Mucosa of stomach (tissue), 1 donor: Measurements from ENCODE around the gene RANGRF.

Experiments used
- H3K27me3 ChIP-seq: one replicate; pipeline ENCODE4 v1.7.0; 2013; ENCODE audit warnings: mild to moderate bottlenecking, low read length; ENCODE audit not compliant: control insufficient read depth, insufficient read depth
- H3K36me3 ChIP-seq: one replicate; pipeline ENCODE4 v1.7.0; 2013; ENCODE audit warnings: low read length; ENCODE audit not compliant: control insufficient read depth, insufficient read depth
- H3K4me1 ChIP-seq: one replicate; pipeline ENCODE4 v1.7.0; 2013; ENCODE audit warnings: mild to moderate bottlenecking, low read length; ENCODE audit not compliant: control insufficient read depth, insufficient read depth
- H3K4me3 ChIP-seq: one replicate; pipeline ENCODE4 v1.7.0; 2013; ENCODE audit warnings: low read length
- H3K9ac ChIP-seq: one replicate; pipeline ENCODE4 v1.7.0; 2013; ENCODE audit warnings: mild to moderate bottlenecking, low read length, moderate library complexity
- H3K9me3 ChIP-seq: one replicate; pipeline ENCODE4 v1.7.0; 2013; ENCODE audit warnings: mild to moderate bottlenecking, low read length, moderate library complexity; ENCODE audit not compliant: control insufficient read depth
- donor health status: Pancreatic carcinoma.

The RANGRF gene

DNA sequence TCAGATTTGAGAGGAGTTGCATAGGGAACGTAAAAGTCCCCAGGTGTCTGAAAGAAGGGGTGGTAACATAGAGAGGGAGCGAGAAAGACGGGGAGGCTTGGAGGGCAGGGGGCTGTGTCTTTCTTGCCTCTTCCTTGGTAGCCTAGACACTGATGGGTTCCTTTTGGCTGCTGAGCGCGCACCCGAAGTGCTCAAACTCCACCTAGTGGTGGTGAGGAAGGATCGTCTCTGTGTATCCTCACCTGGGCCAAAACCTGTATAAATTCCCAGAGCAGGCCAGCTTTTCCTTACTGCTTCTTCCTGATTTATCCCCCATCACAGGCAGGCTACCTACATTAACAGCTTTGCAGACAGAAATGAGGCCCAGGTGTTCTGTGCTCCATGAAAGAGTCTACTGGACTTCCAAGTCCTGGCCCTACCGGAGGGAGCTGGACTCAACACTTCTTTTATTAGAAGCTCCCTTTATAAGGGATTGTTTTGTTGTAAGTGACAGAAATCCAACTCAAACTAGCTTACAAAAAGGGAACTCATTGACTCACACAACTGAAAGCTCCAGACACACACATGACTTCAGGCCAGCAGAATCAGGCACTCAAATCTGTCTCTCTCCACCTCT is 12.3 kb downstream of the RANGRF start:
- H3K9me3 ChIP-seq, result no peaks in the 10 kb centered on the region
- no peak overlapping the region for H3K9ac ChIP-seq
- no peak overlapping the region for H3K4me3 ChIP-seq
- H3K27me3 ChIP-seq, result no peaks in the 10 kb centered on the region
- H3K4me1 ChIP-seq, result no peaks in the 10 kb centered on the region
- no peaks in the 10 kb centered on the region for H3K36me3 ChIP-seq

DNA sequence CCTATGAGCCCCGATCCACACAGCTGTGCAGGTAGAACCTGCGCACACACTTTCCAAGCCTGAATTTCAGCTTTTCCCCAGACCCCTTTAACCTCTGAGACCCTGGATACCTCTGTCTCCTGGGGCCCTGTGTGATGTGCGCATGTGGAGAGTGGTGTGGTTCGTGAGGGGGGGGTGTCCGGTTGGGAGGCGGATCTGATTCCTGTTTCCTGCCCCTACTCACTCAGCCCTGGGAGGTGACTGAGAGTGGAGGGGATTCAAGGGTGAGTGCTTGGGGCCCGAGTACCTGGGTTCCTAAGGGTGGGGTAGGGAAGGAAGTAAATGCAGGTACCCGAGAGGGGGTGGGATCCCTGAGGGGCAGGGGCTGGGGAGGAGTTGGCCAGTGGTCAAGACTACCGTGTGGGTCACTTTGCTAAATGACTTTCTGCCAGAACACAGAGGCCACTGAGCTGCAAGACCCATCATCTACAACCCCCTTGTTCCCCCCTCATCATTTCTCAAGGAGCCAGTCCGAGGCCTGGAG is 22.2 kb downstream of the RANGRF start:
- Histone ChIP-seq H3K4me3 (no peak overlapping the region), H3K9ac (no peak overlapping the region), H3K9me3 (no peaks in the 10 kb centered on the region), H3K4me1 (no peaks in the 10 kb centered on the region), H3K27me3 (peaks cover 39% of the 10 kb centered on the region), H3K36me3 (no peaks in the 10 kb centered on the region)

DNA sequence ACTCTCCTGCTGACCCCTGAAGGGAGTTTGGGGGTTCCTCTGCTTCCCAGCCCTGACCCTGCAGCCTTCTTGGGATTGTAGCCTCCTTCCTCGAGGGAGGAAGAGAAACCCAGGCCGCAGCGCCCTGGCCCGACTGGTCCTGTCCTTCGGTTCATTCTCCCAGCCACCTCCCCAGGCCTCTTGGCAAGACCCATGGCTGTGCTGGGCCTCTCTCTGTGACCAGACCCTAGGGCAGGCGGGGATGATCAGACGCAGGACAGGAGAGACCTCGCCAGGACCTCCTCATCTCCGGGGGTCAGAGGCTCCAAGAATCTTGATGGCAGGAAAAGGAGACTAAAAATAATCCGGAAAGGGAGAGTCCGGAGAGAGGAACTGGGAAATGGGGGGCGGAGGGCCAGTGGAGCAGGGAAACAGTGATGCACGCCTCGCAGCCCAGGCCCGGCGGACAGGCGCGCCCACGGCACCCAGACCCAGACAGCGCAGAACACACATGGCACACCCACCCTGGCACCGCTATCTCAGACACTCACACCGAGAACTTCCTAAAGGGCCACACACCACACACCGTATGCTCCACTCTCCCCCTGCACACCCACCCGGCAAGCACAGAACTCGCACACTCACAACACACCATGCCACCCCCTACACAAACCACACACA is 22.8 kb downstream of the RANGRF start:
- peaks cover 43% of the 10 kb centered on the region for H3K27me3 ChIP-seq
- no peaks in the 10 kb centered on the region for H3K9me3 ChIP-seq
- H3K36me3 ChIP-seq, result no peaks in the 10 kb centered on the region
- no peak overlapping the region for H3K9ac ChIP-seq
- H3K4me3 ChIP-seq, result no peak overlapping the region
- no peaks in the 10 kb centered on the region for H3K4me1 ChIP-seq

- Histone ChIP-seq H3K27me3 (peaks cover 43% of the 10 kb centered on the region), H3K4me3 (no peak overlapping the region), H3K36me3 (no peaks in the 10 kb centered on the region), H3K9me3 (no peaks in the 10 kb centered on the region), H3K4me1 (no peaks in the 10 kb centered on the region), H3K9ac (no peak overlapping the region)
Measured at GRCh38 chr17:8312251-8312650, 23.8 kb downstream of the RANGRF start.

DNA sequence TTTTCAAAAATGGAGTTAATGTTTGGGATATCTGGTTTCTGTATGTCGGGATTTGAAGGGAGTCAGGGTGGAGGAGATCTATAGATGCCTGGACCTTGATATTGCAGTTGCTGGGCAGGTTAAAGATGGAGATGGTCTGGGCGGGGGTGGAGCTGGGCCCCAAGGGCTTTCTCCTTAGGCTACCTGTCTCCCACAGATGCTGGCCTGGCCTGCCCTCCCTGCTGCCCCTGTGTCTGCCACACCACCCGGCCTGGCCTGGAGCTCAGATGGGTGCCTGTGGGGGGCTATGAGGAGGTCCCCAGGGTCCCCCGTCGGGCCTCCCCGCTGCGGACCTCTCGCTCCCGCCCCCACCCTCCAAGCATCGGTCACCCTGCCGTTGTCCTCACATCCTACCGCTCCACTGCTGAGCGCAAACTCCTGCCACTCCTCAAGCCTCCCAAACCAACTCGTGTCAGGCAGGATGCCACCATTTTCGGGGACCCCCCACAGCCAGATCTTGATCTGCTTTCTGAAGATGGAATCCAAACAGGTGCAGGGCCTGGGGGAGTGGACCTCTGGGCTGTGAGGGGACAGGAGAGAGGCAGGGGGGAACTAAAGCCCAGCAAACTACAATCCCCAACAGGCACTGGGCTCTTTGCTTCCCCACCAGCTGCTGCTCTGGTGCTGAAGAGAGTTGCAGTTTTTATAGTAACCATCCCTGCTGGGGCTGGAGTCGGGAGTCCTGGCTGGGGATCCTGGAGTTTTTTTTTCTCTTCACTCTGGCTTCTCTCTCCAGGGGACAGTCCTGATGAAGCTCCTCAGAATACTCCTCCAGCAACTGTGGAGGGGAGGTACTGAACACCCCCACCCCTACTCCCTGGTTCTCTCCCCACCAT is 24.5 kb downstream of the RANGRF start:
- H3K36me3 ChIP-seq, result no peaks in the 10 kb centered on the region
- H3K9me3 ChIP-seq, result no peaks in the 10 kb centered on the region
- no peaks in the 10 kb centered on the region for H3K4me1 ChIP-seq
- no peak overlapping the region for H3K4me3 ChIP-seq
- peaks cover 45% of the 10 kb centered on the region for H3K27me3 ChIP-seq
- no peak overlapping the region for H3K9ac ChIP-seq

GRCh38 chr17:8314797-8315763 is 26.6 kb downstream of the RANGRF start:
- H3K4me1 ChIP-seq, result no peaks in the 10 kb centered on the region
- peaks cover 54% of the 10 kb centered on the region for H3K27me3 ChIP-seq
- H3K4me3 ChIP-seq, result no peak overlapping the region

DNA sequence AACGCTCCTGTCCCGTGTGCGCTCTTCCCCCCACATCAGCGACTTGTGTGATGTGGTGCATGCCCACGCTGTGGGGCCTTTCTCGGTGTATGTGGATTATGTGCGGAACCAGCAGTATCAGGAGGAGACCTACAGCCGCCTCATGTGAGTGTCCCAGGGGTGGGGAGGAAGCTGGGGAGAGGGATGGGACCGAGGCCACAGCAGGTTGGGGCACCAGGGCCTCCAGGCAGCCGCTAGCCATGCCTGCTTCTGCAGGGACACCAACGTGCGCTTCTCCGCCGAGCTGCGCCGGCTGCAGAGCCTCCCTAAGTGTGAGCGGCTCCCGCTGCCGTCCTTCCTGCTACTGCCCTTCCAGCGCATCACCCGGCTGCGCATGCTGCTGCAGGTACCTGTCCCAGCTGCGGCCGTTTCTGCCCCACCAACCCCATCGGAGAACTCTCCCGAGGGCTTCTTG is 27.3 kb downstream of the RANGRF start:
- peaks cover 50% of the 10 kb centered on the region for H3K27me3 ChIP-seq
- H3K36me3 ChIP-seq, result no peaks in the 10 kb centered on the region
- H3K9me3 ChIP-seq, result no peaks in the 10 kb centered on the region
- H3K4me3 ChIP-seq, result no peak overlapping the region
- no peaks in the 10 kb centered on the region for H3K4me1 ChIP-seq
- H3K9ac ChIP-seq, result no peak overlapping the region

More at GRCh38 chr17:8314797-8315763, 26.6 kb downstream of the RANGRF start:
- Histone ChIP-seq H3K9ac (no peak overlapping the region), H3K36me3 (no peaks in the 10 kb centered on the region), H3K9me3 (no peaks in the 10 kb centered on the region)

GRCh38 chr17:8318010-8318935 is 29.8 kb downstream of the RANGRF start:
- Histone ChIP-seq H3K9ac (no peak overlapping the region), H3K4me3 (no peak overlapping the region), H3K36me3 (no peaks in the 10 kb centered on the region), H3K9me3 (no peaks in the 10 kb centered on the region), H3K4me1 (no peaks in the 10 kb centered on the region), H3K27me3 (peaks cover 34% of the 10 kb centered on the region)

DNA sequence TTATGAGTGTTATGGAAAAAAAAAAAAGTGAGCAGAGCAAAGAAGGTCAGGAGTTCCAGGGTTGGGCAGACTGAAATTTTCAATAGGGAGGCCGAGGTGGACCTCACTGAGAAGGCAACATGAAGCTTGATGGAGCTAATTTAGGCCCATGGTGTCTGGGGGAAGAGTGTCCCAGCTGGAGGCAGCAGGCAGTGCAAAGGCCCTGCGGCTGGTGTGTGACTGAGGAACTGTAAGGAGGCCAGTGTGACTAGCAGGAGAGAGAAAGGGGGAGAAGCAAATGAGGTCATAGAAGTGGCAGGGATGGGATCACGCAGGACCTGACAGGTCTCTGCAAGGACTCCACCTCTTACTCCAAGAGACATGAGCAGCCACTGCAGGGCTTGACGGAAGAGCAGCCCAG is 31.8 kb downstream of the RANGRF start:
- Histone ChIP-seq H3K36me3 (no peaks in the 10 kb centered on the region), H3K4me3 (no peak overlapping the region), H3K9ac (no peak overlapping the region), H3K4me1 (no peaks in the 10 kb centered on the region), H3K9me3 (no peaks in the 10 kb centered on the region), H3K27me3 (peaks cover 25% of the 10 kb centered on the region)

GRCh38 chr17:8320990-8321389 is 32.5 kb downstream of the RANGRF start:
- H3K36me3 ChIP-seq, result no peaks in the 10 kb centered on the region
- H3K9ac ChIP-seq, result no peak overlapping the region
- no peaks in the 10 kb centered on the region for H3K9me3 ChIP-seq
- peaks cover 21% of the 10 kb centered on the region for H3K27me3 ChIP-seq
- no peaks in the 10 kb centered on the region for H3K4me1 ChIP-seq
- H3K4me3 ChIP-seq, result no peak overlapping the region
